SK-N-SH treated with all-trans-retinoic acid at 6 μM for 48 hours (cell line): ENCODE data around the gene CRIP1.

Experiments
- ATAC-seq: fragments of 200-7000 bp; cut with Tn5 transposase; 3 replicates; pipeline ENCODE4 v1.9.1; 2020; ENCODE audit warnings: mild to moderate bottlenecking, moderate library complexity
- ARNTL ChIP-seq: fragments of 450-650 bp; formaldehyde crosslinking; IDR thresholded peaks from 2 replicates; pipeline ENCODE4 v1.5.0; 2020; ENCODE audit warnings: low read depth, mild to moderate bottlenecking, moderate library complexity, borderline replicate concordance
- BACH2 ChIP-seq: fragments of 250-450 bp; sonication (Bioruptor Pico); IDR thresholded peaks from 2 replicates; pipeline ENCODE4 v1.9.0; 2021; ENCODE audit warnings: mild to moderate bottlenecking, borderline replicate concordance
- CSDC2 ChIP-seq: fragments of 250-450 bp; sonication (Bioruptor Pico); IDR thresholded peaks from 2 replicates; pipeline ENCODE4 v1.5.0; 2020; ENCODE audit warnings: mild to moderate bottlenecking, moderate library complexity
- ESRRG ChIP-seq: fragments of 250-450 bp; sonication (Bioruptor Pico); IDR thresholded peaks from 2 replicates; pipeline ENCODE4 v1.6.1; 2021; ENCODE audit warnings: mild to moderate bottlenecking
- GLIS3 ChIP-seq: fragments of 250-450 bp; sonication (Bioruptor Pico); IDR thresholded peaks from 2 replicates; pipeline ENCODE4 v1.5.0; 2020; ENCODE audit warnings: mild to moderate bottlenecking, moderate library complexity
- ISL1 ChIP-seq: fragments of 250-450 bp; sonication (Bioruptor Pico); IDR thresholded peaks from 2 replicates; pipeline ENCODE4 v2.1.2; 2022; ENCODE audit warnings: mild to moderate bottlenecking, moderate library complexity
- PPARA ChIP-seq: fragments of 250-450 bp; sonication (Bioruptor Pico); IDR thresholded peaks from 2 replicates; pipeline ENCODE4 v1.5.0; 2020; ENCODE audit warnings: mild to moderate bottlenecking, borderline replicate concordance
- SNAI2 ChIP-seq: fragments of 250-450 bp; sonication (Bioruptor Pico); IDR thresholded peaks from 2 replicates; pipeline ENCODE4 v1.5.0; 2020; ENCODE audit warnings: mild to moderate bottlenecking, moderate library complexity
- TCF4 ChIP-seq: fragments of 250-450 bp; sonication (Bioruptor Pico); IDR thresholded peaks from 2 replicates; pipeline ENCODE4 v1.8.0; 2021; ENCODE audit warnings: mild to moderate bottlenecking, moderate library complexity, borderline replicate concordance
- ZC3H10 ChIP-seq: fragments of 250-450 bp; sonication (Bioruptor Pico); IDR thresholded peaks from 2 replicates; pipeline ENCODE4 v1.5.1; 2021; ENCODE audit warnings: mild to moderate bottlenecking, moderate library complexity
- ZFP3 ChIP-seq: fragments of 250-450 bp; sonication (Bioruptor Pico); IDR thresholded peaks from 2 replicates; pipeline ENCODE4 v1.5.0; 2020; ENCODE audit warnings: mild to moderate bottlenecking, moderate library complexity
- ZFP30 ChIP-seq: fragments of 450-650 bp; formaldehyde crosslinking; IDR thresholded peaks from 2 replicates; pipeline ENCODE4 v1.5.0; 2022; ENCODE audit warnings: mild to moderate bottlenecking, moderate library complexity
- ZNF70 ChIP-seq: fragments of 450-650 bp; formaldehyde crosslinking; IDR thresholded peaks from 2 replicates; pipeline ENCODE4 v1.5.0; 2020; ENCODE audit warnings: mild to moderate bottlenecking, moderate library complexity
- ZNF8 ChIP-seq: fragments of 450-650 bp; formaldehyde crosslinking; IDR thresholded peaks from 2 replicates; pipeline ENCODE4 v1.5.0; 2020; ENCODE audit warnings: mild to moderate bottlenecking, moderate library complexity
- TF ChIP-seq, protein P1 (sequence below): fragments of 250-450 bp; sonication (Bioruptor Pico); IDR thresholded peaks from 2 replicates; pipeline ENCODE4 v1.5.1; 2021; ENCODE audit warnings: mild to moderate bottlenecking, moderate library complexity
- TF ChIP-seq, protein P2 (sequence below): fragments of 250-450 bp; sonication (Bioruptor Pico); IDR thresholded peaks from 2 replicates; pipeline ENCODE4 v1.5.0; 2020; ENCODE audit warnings: mild to moderate bottlenecking, moderate library complexity
- TF ChIP-seq, protein P3 (sequence below): fragments of 250-450 bp; sonication (Bioruptor Pico); IDR thresholded peaks from 2 replicates; pipeline ENCODE4 v1.8.0; 2021; ENCODE audit warnings: low read depth, mild to moderate bottlenecking, moderate library complexity, borderline replicate concordance

Gene CRIP1

GRCh38 chr14:105480199-105480746, 6.4 kb upstream of the CRIP1 start (continued):
- TF ChIP-seq, protein P1, sequence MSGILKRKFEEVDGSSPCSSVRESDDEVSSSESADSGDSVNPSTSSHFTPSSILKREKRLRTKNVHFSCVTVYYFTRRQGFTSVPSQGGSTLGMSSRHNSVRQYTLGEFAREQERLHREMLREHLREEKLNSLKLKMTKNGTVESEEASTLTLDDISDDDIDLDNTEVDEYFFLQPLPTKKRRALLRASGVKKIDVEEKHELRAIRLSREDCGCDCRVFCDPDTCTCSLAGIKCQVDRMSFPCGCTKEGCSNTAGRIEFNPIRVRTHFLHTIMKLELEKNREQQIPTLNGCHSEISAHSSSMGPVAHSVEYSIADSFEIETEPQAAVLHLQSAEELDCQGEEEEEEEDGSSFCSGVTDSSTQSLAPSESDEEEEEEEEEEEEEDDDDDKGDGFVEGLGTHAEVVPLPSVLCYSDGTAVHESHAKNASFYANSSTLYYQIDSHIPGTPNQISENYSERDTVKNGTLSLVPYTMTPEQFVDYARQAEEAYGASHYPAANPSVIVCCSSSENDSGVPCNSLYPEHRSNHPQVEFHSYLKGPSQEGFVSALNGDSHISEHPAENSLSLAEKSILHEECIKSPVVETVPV (CRISPR knock-in tag) = no peak
- TF ChIP-seq, protein P2, sequence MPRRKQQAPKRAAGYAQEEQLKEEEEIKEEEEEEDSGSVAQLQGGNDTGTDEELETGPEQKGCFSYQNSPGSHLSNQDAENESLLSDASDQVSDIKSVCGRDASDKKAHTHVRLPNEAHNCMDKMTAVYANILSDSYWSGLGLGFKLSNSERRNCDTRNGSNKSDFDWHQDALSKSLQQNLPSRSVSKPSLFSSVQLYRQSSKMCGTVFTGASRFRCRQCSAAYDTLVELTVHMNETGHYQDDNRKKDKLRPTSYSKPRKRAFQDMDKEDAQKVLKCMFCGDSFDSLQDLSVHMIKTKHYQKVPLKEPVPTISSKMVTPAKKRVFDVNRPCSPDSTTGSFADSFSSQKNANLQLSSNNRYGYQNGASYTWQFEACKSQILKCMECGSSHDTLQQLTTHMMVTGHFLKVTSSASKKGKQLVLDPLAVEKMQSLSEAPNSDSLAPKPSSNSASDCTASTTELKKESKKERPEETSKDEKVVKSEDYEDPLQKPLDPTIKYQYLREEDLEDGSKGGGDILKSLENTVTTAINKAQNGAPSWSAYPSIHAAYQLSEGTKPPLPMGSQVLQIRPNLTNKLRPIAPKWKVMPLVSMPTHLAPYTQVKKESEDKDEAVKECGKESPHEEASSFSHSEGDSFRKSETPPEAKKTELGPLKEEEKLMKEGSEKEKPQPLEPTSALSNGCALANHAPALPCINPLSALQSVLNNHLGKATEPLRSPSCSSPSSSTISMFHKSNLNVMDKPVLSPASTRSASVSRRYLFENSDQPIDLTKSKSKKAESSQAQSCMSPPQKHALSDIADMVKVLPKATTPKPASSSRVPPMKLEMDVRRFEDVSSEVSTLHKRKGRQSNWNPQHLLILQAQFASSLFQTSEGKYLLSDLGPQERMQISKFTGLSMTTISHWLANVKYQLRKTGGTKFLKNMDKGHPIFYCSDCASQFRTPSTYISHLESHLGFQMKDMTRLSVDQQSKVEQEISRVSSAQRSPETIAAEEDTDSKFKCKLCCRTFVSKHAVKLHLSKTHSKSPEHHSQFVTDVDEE (CRISPR knock-in tag) = no peak
- TF ChIP-seq ARNTL (CRISPR knock-in tag) (no peak), ESRRG (CRISPR knock-in tag) (no peak), ZFP3 (CRISPR knock-in tag) (no peak), TCF4 (CRISPR knock-in tag) (no peak)

GRCh38 chr14:105480807-105481801, 5.6 kb upstream of the CRIP1 start:
- peak; percentile 60 for ATAC-seq
- peak; percentile 58; the same call in 1 of the 2 replicates for TF ChIP-seq GLIS3
- TF ChIP-seq ISL1 (CRISPR knock-in tag) = no peak
- TF ChIP-seq, protein P2 (CRISPR knock-in tag) = peak; percentile 58; the same call in 1 of the 2 replicates
- TF ChIP-seq ZNF70 (CRISPR knock-in tag) = peak; percentile 9; the same call in 1 of the 2 replicates
- no peak for TF ChIP-seq ZC3H10 (CRISPR knock-in tag)
- TF ChIP-seq ARNTL (CRISPR knock-in tag) = no peak
- no peak for TF ChIP-seq SNAI2 (CRISPR knock-in tag)
- TF ChIP-seq TCF4 (CRISPR knock-in tag) = 0 out of 2 replicates have a peak, but pooled peaks have one; percentile 47
- peak; percentile 63 for TF ChIP-seq CSDC2 (CRISPR knock-in tag)
- TF ChIP-seq ZNF8 (CRISPR knock-in tag) = peak; percentile 67; the same call in 1 of the 2 replicates
- TF ChIP-seq, protein P1 (CRISPR knock-in tag) = no peak
- no peak for TF ChIP-seq BACH2 (CRISPR knock-in tag)
- TF ChIP-seq, protein P3, sequence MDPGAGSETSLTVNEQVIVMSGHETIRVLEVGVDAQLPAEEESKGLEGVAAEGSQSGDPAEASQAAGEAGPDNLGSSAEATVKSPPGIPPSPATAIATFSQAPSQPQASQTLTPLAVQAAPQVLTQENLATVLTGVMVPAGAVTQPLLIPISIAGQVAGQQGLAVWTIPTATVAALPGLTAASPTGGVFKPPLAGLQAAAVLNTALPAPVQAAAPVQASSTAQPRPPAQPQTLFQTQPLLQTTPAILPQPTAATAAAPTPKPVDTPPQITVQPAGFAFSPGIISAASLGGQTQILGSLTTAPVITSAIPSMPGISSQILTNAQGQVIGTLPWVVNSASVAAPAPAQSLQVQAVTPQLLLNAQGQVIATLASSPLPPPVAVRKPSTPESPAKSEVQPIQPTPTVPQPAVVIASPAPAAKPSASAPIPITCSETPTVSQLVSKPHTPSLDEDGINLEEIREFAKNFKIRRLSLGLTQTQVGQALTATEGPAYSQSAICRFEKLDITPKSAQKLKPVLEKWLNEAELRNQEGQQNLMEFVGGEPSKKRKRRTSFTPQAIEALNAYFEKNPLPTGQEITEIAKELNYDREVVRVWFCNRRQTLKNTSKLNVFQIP (CRISPR knock-in tag) = no peak
- TF ChIP-seq PPARA (CRISPR knock-in tag) = no peak
- TF ChIP-seq ZFP30 (CRISPR knock-in tag) = peak; percentile 30; the same call in 1 of the 2 replicates
